GM20000 (cell line): ENCODE measurements around the gene UNC5C.

Source experiments
- DNase-seq: peaks from one replicate; pipeline ENCODE4 v3.0.0; 2012; ENCODE audit warnings: low spot score
- CTCF ChIP-seq: IDR thresholded peaks from 2 replicates; pipeline ENCODE4 v1.5.1; 2012; ENCODE audit warnings: mild to moderate bottlenecking, control low read depth; ENCODE audit errors: extremely low read depth, missing control alignments

Gene UNC5C

GRCh38 chr4:95426455-95426854 is 122.3 kb downstream of the UNC5C start:
- DNase-seq, result no peak
- no peak for TF ChIP-seq CTCF

- no peak for TF ChIP-seq CTCF
- no peak for DNase-seq
Measured at GRCh38 chr4:95422436-95422835, 126.3 kb downstream of the UNC5C start.

DNA sequence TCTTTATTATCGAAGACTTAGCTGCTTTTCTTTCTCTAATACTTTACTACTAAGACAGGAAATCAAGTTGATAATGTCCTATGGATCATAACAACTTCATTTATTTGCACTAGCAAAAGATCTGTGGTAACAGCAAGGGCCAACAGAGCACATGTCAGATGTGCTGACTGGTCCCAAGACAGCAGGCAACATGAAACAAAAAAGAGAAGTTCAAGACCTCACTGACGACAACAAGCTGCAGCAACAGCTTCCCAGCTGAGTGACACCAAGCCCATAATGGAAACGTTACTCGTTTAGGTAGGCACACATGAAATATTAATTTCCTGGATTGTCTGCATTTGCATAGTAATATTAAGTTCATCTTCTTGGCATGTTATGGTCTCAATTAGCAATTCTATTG is 126.9 kb downstream of the UNC5C start:
- DNase-seq, result no peak
- TF ChIP-seq CTCF, result no peak

DNA sequence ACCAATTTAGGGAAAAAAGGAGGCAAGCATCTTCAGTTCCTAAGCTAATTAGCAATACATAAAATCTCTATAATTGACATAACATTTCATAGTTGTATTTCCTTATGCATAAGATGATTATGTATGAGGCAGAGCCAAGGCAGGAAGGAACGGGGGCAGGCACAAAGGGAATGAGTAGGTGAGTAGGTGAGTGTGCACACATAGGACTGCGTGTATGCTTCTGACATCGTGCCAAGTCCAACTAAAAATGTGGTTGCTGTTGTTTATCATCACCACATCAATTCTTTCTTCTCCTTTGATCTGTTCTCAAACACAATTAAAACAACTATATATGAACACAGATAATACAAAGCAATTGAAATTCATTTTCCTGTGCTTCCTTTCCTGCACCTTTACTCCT is 131.2 kb downstream of the UNC5C start:
- DNase-seq, result no peak
- TF ChIP-seq CTCF, result no peak

DNA sequence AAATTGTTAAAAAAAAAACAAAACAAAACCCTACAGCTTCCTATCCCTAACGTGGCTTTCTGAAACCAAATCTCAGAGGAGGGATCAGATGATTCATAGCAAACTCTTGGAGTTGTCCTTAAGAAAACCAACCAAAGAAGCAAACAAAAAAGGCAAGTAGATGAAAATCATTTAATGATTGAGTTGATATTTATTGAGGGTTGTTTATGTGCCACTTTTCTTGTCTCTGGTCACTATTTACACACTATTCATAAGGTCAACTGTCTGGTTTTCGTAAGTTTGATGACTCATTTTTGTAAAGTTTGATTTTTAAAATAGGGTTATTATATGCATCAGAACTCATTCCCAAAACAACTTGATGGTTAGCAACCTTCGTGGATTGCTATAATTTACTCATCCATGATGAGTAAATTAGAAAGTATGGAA is 133.4 kb downstream of the UNC5C start:
- TF ChIP-seq CTCF, result no peak

GRCh38 chr4:95411371-95412088 is 137.2 kb downstream of the UNC5C start:
- no peak for DNase-seq
- no peak for TF ChIP-seq CTCF

More for the DNA sequence above, 133.4 kb downstream of the UNC5C start:
- DNase-seq, result no peak

- TF ChIP-seq CTCF, result no peak
- DNase-seq, result no peak
Measured at GRCh38 chr4:95410387-95410977, 138.3 kb downstream of the UNC5C start.
